CD4-positive, alpha-beta T cell treated with Interferon alpha-2 for 1 hour (primary cell): Measurements from ENCODE around the gene RERG.

ENCODE experiments used
- DNase-seq, 2 donors: peaks; one replicate each; pipeline ENCODE4 v3.0.0-alpha.2; 2020 to 2022

The RERG gene

DNA sequence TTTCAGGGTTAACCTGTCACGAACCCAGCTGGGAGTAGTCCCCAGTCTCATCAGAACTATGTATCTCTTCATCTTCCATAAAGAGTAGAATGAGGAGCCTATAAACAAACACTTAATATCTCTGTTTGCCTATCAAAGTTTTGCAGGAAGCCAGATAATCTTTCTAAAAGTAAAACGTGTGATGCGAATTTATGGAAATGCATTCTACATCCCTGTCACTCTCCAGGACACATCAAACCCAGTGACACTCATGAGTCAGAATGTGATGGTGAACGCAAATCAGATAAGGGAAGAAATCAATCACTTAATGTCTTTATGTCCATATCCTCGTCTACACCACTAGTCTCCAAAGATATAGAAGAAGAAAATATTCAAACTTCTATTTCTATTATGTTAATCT is 37.4 kb downstream of the RERG start:
- no peak for DNase-seq

DNA sequence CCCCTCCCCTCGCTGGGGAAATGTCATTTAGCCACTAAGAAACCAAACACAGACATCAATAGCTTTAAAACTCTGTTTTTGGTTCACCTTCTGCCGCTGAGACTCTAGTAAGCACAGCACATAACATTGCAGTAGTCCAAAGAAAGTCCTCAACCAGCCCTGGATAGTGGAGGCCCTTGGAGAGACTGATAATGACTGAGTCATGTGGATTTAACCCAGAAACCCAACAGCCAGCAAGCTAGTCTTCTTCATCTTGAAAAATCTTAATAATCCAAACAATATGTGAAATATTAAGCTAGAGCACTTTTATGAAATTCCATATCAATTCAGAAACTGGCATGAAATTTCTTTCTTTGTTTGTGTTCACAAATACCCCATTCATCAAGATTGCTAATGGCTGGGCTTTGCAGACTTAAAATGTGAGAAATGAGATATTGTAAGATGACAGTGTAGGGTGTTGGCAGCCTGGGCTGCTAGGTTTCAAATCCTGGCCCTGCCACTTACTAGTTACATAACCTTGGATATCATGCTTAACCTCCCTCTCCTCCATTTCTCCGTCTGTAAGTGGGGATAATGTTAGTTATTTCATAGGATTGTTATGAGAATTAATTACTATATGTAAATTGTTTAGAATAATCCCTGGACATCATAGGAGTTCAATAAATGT is 40.1 kb downstream of the RERG start:
- no peak for DNase-seq

- no peak for DNase-seq
Observed at GRCh38 chr12:15180325-15180724, 40.9 kb downstream of the RERG start.

DNA sequence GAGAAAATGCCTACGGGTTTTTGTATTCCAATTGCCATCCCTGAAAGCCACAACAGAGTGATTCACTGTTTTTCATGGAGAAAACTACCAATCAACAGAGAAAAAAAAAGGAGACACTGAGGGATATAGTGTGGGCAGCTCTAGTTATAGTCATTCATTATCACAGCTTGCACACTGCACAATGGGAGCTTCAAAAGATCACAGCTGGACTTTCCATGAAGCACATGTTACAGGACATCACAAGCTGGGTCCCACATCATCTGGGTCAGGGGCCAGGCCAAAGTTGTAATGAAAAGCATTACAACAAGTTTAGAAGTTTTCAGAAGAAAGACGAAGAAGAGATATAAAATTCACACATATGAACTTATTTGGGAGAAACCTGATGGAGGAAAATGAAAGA is 41.5 kb downstream of the RERG start:
- no peak for DNase-seq

GRCh38 chr12:15173142-15173541 is 48.1 kb downstream of the RERG start:
- no peak for DNase-seq

DNA sequence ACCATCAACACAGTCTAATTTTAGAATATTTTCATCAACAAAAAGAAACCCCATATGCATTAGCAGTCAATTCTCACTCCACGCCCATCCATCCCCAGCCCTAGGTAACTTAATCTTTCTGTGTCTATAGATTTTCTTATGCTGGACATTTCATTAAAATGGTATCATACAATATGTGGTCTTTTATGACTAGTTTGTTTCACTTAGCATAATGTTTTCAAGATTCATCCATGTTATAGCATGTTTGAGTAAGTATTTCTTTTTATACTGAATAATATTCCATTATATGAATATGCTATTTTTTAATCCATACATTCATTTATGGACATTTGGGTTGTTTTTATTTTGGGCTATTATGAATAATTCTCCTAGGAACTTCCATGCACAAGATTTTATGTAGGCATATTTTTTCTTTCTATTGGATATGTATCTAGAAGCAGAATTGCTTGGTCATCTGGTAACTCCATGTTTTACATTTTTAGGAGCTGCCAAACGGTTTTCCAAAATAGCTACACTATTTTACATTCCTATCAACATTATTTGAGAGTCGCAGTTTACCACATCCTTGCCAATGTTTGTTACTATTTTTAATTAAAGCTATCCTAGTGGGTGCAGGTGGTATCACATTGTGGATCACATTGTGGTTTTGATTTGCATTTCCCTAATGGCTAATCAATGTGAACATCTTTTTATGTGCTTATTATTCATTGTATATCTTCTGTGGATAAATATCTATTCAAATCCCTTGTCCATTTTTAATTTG is 49.0 kb downstream of the RERG start:
- no peak for DNase-seq

DNA sequence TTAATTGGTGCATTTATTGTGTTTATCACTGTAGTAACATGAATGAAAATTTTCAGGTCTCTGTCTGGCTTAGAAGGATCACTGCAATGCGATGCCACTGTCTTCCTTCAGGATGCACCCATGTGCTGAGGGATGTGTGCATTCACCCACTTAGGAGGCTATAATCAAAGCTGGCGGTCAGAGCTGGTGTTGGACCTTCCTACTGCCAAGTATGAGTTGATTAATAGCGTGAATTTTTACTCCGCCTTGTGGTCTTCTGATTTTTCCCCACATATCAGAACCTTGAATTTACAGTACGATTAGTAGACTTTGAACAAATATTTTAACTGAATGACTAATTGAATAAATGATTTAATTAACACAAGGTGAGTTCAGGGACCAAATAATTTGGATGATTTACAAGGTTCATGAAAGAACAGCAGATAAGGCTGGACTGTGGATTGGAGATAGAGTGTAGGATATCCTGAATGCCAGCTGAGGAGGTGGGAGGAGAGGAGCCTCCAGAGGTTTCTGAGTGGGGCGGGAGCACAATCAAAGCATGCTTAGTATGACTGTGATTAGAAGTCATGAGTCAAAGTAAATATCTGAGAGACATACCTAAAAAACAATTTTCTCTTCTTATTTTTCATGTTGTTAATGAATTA is 50.1 kb downstream of the RERG start:
- no peak for DNase-seq

DNA sequence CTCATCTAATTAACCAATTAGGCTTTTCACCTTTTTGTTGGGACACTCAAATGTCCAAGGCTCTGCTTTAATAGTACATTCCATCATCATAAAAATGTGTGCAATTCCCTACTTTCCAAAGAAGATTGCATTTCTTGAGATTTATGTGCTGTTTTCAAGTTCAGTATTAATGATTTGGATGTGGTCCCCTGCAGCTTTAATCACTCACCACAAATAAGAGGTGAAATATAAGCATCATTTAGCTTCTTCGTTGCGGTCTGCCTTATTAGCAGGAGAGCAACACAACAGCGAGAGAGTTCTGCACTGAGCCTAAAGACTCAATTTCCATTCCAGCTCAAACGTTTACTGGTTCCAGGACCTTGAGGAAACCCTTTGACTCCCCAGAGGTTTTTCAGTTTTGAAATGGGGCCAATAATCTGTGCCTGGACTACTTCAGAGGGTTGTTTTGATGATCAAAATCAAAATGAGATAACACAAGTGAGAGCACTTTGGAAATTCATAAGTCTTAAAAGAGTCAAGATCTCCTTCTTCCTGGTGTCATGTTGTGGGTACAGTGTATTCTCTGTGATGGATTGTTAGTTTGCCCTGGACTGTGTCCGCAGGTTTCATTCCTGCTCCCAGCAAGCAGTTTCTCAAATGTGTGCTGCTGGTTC is 53.1 kb downstream of the RERG start:
- no peak for DNase-seq

GRCh38 chr12:15165012-15165659 is 56.1 kb downstream of the RERG start:
- DNase-seq: no peak

GRCh38 chr12:15163030-15163976 is 57.9 kb downstream of the RERG start:
- no peak for DNase-seq

DNA sequence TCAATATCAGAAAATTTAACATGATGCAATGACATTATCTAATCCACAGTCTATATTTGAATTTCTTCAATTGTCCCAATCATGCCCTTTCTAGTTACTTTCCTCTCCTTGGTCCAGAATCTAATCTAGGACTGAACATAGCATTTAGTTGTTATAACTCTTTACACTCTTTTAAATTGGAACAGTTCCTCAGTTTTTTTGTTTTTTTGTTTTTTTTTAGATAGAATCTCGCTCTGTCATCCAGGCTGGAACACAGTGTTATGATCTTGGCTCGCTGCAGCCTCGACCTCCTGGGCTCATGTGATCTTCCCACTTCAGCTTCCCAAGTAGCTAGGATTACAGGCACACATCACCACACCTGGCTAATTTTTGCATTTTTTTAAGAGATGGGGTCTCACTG is 63.1 kb downstream of the RERG start:
- DNase-seq: no peak

DNA sequence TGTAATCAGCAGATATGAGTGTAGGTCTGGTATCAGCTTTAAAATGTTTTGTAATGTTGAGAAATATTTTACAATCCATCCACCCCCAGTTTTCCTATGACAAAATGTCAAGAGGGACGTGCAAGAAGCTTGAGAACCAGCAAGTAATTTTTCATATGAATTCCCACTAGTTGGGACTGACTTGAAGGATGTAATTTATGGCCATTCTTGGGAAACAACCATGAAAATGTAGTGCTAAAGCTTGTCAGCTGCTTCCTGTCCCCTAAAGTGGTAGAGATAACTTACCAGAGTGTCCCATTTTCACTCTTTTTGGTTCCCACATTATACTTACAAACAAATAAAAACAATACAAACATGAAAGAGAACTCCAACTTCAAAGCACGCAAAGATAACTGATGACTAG is 63.9 kb downstream of the RERG start:
- no peak for DNase-seq

GRCh38 chr12:15155271-15155670 is 65.9 kb downstream of the RERG start:
- no peak for DNase-seq

DNA sequence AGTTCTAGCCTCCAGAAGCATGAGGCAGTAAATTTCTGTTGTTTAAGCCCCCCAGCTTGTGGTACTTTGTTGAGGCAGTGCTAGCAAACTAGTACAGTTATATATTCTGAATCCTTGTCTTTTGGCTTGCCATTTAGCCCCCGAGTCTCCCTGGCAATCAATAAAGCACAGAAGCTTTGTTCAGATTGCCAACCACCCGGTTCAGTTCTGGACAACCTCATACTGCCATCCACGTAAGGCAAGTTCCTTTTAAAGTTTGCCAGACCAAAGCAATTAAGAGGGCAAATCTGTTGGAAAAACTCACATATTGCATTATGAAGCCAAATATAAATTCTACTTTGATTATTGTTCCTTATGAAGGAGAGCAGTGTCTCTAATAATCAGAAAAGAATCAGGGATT is 67.1 kb downstream of the RERG start:
- no peak for DNase-seq

GRCh38 chr12:15152868-15153267 is 68.3 kb downstream of the RERG start:
- no peak for DNase-seq

- no peak for DNase-seq
Observed at GRCh38 chr12:15152456-15152855, 68.8 kb downstream of the RERG start.

DNA sequence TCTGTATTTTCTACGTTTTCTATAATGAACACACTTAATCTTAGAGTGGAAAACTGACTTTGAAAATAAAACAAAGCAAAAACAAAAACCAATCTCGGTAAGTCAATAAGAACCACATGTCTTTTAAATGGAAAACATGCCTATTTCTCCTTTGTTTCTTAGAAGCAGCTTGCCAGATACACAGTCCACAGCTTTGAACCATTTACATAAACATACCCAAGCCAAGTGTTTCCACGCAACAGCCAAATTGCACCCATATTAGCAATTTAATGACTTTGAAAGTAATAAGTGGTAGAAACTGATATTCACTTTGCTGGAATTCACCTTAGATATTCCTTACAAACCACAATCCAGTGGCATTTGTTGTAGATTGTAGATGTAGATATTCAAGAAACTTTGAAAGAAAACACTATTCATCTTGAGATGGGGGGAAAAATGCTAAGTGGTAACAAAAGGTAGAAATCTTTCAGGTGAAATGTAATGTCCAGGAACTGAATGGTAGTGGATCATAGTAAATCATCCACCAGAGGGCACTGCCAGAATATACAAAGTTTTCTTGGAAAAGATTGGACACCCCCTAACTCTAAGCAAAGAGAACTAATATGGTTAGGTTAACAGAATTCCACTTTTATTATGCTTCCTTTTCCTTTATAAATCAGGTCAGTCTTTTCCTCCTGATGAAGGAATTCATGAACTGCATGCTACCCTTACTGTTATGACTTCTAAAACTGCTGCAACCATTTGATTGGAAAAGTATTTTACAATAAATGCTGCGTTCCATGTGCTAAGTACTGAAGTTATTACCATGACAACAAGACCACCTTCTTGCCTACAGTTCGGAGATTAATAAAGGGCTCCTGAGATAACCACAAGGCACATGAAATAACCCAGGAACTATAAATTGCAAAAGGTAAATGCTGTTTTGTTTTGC is 69.8 kb downstream of the RERG start:
- DNase-seq: no peak

DNA sequence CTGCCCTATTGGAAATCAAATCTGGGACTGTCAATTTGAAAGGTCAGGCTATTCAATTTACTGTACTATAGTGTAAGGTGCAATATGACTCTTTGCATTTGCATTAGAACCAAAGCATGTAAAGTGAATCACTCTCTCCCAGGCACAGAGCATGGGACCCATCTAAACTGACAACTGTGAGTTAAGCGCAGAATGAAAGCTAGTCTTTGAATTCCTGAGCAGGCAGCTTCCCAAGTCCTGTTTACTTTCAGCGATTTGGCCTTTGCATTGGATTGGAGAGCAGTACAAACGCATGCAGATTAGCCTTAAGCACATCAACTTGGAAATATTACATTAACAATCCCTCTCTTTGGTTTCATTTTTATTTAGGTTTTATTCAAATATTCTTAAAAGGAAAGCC is 74.6 kb downstream of the RERG start:
- DNase-seq: no peak

GRCh38 chr12:15143467-15143866 is 77.8 kb downstream of the RERG start:
- DNase-seq: no peak

DNA sequence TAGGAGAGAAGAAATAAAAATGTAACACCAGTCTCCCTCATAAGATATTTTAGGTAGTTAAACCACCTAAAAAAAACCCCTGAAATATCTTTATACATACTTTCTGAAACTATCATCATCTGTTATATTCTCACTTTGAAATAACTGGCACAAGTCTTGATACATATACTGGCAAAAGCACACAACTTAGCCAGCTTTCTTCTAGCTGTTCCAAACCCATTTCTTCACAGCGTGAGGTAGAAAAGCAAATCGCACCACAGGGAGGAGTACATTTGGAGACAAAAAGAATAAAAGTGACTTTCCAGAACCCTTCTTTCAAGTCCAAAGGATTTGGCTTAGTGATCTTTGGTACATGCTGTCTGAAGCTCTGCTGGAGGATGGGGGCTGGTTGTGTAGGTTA is 78.5 kb downstream of the RERG start:
- no peak for DNase-seq

GRCh38 chr12:15131431-15131830 is 89.8 kb downstream of the RERG start:
- DNase-seq: no peak
